Mammary epithelial cell (primary cell): ENCODE measurements around the gene MCU.

ENCODE experiments used
- CTCF ChIP-seq, 2 donors: IDR thresholded peaks in 1 of 2; conservative IDR thresholded peaks in 1 of 2; 2 replicates each; pipeline ENCODE4 v1.5.1; 2011 to 2012; ENCODE audit warnings: inconsistent platforms in 2 of 2, low read length in 2 of 2, mild to moderate bottlenecking in 2 of 2, control low read depth in 1 of 2, low read depth in 1 of 2; ENCODE audit not compliant: insufficient read depth in 1 of 2; ENCODE audit errors: extremely low read depth in 1 of 2
- EZH2 ChIP-seq: IDR thresholded peaks from 2 replicates; pipeline ENCODE4 v1.6.1; 2012; ENCODE audit warnings: low read length, inconsistent platforms, borderline replicate concordance

- TF ChIP-seq CTCF (conservative IDR thresholded peaks at IDR 0.05 in 1 of 2, IDR thresholded peaks at IDR 0.05 in 1 of 2; ENCODE audit: extremely low read depth in 1 of 2, insufficient read depth in 1 of 2, low read depth in 1 of 2, low read length in 2 of 2), result no peak
- TF ChIP-seq EZH2, result no peak
Observed at GRCh38 chr10:72682638-72683037, 9.3 kb upstream of the MCU start.
